K562 (cell line): ENCODE data around the gene SPOCK2. TPM values are rescaled to one million over a fixed set of nuclear protein-coding genes. Genes with fewer than 3 reads are reported as not detected.

ENCODE experiments used
- BMI1 ChIP-seq: fragments of 150-350 bp; IDR thresholded peaks from 2 replicates; pipeline ENCODE4 v1.6.1; 2014; ENCODE audit warnings: low read length
- EGR1 ChIP-seq: fragments of 450-650 bp; conservative IDR thresholded peaks from 2 replicates; pipeline ENCODE4 v1.6.1; 2017; ENCODE audit warnings: mild to moderate bottlenecking
- FOXM1 ChIP-seq, 2 experiments: fragments of 450-650 bp in 1 of 2; sonication (generic) in 1 of 2; formaldehyde crosslinking in 1 of 2; IDR thresholded peaks; 2 replicates each; pipeline versions ENCODE4 v1.6.1 to v1.9.0; 2017 to 2022; ENCODE audit warnings: low read depth in 2 of 2, mild to moderate bottlenecking in 2 of 2, missing genetic modification reagents in 1 of 2, moderate library complexity in 1 of 2
- GTF2E2 ChIP-seq: fragments of 200-800 bp; sonication (Bioruptor generic); IDR thresholded peaks from 2 replicates; pipeline ENCODE4 v1.6.1; 2016; ENCODE audit warnings: missing genetic modification characterization, missing compliant biosample characterization
- HDAC8 ChIP-seq: fragments of 450-650 bp; IDR thresholded peaks from 2 replicates; pipeline ENCODE4 v1.6.1; 2016; ENCODE audit warnings: mild to moderate bottlenecking, missing genetic modification characterization, moderate library complexity, missing compliant biosample characterization
- HSF4 ChIP-seq: fragments of 250-450 bp; sonication (Bioruptor Pico); IDR thresholded peaks from 2 replicates; pipeline ENCODE4 v2.1.2; 2022; ENCODE audit warnings: mild to moderate bottlenecking, moderate library complexity, borderline replicate concordance
- IRF2 ChIP-seq: sonication (generic); formaldehyde crosslinking; IDR thresholded peaks from 2 replicates; pipeline ENCODE4 v1.8.1; 2022; ENCODE audit warnings: mild to moderate bottlenecking, missing genetic modification reagents
- NCOA1 ChIP-seq: fragments of 450-650 bp; IDR thresholded peaks from 2 replicates; pipeline ENCODE4 v1.6.1; 2016; ENCODE audit warnings: low read depth
- RBM14 ChIP-seq: fragments of 200-400 bp; formaldehyde crosslinking; IDR thresholded peaks from 2 replicates; pipeline ENCODE4 v1.6.1; 2018; ENCODE audit warnings: low read depth, mild to moderate bottlenecking, low read length, moderate library complexity, borderline replicate concordance; ENCODE audit not compliant: insufficient read depth
- RBM39 ChIP-seq: fragments of 200-400 bp; formaldehyde crosslinking; optimal IDR thresholded peaks from 2 replicates; pipeline ENCODE3; 2018; ENCODE audit warnings: low read depth, low read length
- SMAD2 ChIP-seq: fragments of 150-350 bp; IDR thresholded peaks from 2 replicates; pipeline ENCODE4 v1.6.1; 2014; ENCODE audit warnings: low read depth, mild to moderate bottlenecking, low read length
- SNIP1 ChIP-seq: fragments of 450-650 bp; IDR thresholded peaks from 2 replicates; pipeline ENCODE4 v1.7.1; 2017; ENCODE audit warnings: low read depth, mild to moderate bottlenecking
- STAG1 ChIP-seq: sonication (generic); formaldehyde crosslinking; IDR thresholded peaks from 2 replicates; pipeline ENCODE4 v1.5.0; 2020; ENCODE audit warnings: missing genetic modification reagents, borderline replicate concordance
- ZNF282 ChIP-seq: sonication (generic); formaldehyde crosslinking; IDR thresholded peaks from 2 replicates; pipeline ENCODE4 v1.8.1; 2023; ENCODE audit warnings: missing genetic modification reagents
- polyA plus RNA-seq, 8 experiments: library from polyadenylated mRNA; depleted of rRNA in 4 of 8; stranded (reverse) in 5 of 8; unstranded in 3 of 8; fragments of >200 nt; fragmentation: Nextera tagmentation in 2 of 8; fragmentation: Illumina TruSeq in 1 of 8; extraction: Ambion mirVana in 2 of 8; extraction: Trizol in 1 of 8; gene quantifications; 2 replicates each; pipeline versions ENCODE4 v1.2.1 to v1.2.3, GENCODE V29; 2011 to 2014; ENCODE audit warnings: inconsistent platforms in 1 of 8, missing spikeins in 1 of 8
- total RNA-seq, 7 experiments: library from RNA; depleted of rRNA in 6 of 7; stranded (reverse); fragments of >200 nt in 6 of 7; fragmentation: Illumina TruSeq in 2 of 7; extraction: Trizol in 2 of 7; gene quantifications; 2 replicates each; pipeline versions ENCODE4 v1.2.1 to v1.2.3, GENCODE V29; 2011 to 2021; ENCODE audit warnings: low replicate concordance in 1 of 7
- TF ChIP-seq, protein P1 (sequence below), 2 experiments: fragments of 450-650 bp in 1 of 2; sonication (generic) in 1 of 2; formaldehyde crosslinking in 1 of 2; IDR thresholded peaks in 1 of 2; conservative IDR thresholded peaks in 1 of 2; 2 replicates each; pipeline versions ENCODE4 v1.6.1 to v1.8.1; 2016 to 2023; ENCODE audit warnings: mild to moderate bottlenecking in 2 of 2, moderate library complexity in 2 of 2, inconsistent platforms in 1 of 2, missing genetic modification reagents in 1 of 2
- TF ChIP-seq, protein P2 (sequence below): fragments of 450-650 bp; IDR thresholded peaks from 2 replicates; pipeline ENCODE4 v1.6.1; 2016; ENCODE audit warnings: borderline replicate concordance
- TF ChIP-seq, protein P3 (sequence below): fragments of 250-450 bp; sonication (Bioruptor Pico); IDR thresholded peaks from 2 replicates; pipeline ENCODE4 v1.6.1; 2021; ENCODE audit warnings: mild to moderate bottlenecking
- TF ChIP-seq, protein P4 (sequence below): sonication (generic); formaldehyde crosslinking; IDR thresholded peaks from 2 replicates; pipeline ENCODE4 v1.8.1; 2023; ENCODE audit warnings: mild to moderate bottlenecking, missing genetic modification reagents
- TF ChIP-seq, protein P5 (sequence below): sonication (generic); formaldehyde crosslinking; IDR thresholded peaks from 2 replicates; pipeline ENCODE4 v1.9.0; 2022; ENCODE audit warnings: mild to moderate bottlenecking, missing genetic modification reagents
- TF ChIP-seq, protein P6 (sequence below): fragments of 450-650 bp; IDR thresholded peaks from 2 replicates; pipeline ENCODE4 v1.6.1; 2016; ENCODE audit warnings: low read depth, mild to moderate bottlenecking, moderate library complexity

The SPOCK2 gene
- total and polyA plus RNA-seq, 9 of the 15 experiments (the other 6 are each of a cell fraction or from before 2014, with no cell fraction given), result 0.04 to 0.86 (median 0.11) TPM; not detected in 2

DNA sequence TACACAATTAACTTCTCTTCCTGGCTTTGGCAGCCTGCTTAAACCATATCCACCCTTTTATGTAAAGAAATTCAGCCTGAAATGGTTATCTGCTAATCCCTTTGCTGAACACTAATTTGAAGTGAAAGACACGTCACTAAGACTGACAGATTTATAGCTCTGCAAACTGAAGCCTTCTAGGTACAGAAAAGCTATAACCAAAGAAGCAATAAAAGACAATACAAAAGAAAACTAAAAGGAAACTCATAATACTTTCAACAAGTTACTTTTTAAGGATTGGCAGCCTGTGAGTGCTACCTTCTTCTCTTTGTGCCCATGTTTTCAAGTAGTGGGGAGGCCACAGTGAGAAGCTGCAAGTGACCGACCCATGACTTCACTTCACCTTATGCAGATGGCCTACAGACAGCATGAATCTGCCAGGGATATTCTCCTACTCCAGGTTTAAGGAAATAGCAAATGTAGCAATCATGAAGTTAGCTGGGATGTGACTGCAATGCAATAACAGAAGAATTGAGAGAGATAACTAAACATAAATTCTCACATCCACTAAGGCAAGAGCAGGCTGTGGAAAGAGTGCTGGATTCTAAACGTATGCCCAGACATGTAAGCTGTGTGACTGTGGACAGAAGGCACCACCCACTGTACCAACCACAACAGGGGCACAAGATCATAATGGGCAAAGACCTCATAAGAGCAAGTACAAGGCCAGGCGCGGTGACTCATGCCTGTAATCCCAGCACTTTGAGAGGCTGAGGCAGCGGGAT lies 10.7 kb upstream of the SPOCK2 start (continued):
- TF ChIP-seq EGR1 (no peak), SNIP1 (no peak), BMI1 (no peak), SMAD2 (no peak), RBM39 (no peak), NCOA1 (no peak), STAG1 (CRISPR knock-in tag) (no peak), HDAC8 (no peak), HSF4 (CRISPR knock-in tag) (no peak), GTF2E2 (tag) (0 out of 2 replicates have a peak, but pooled peaks have one; percentile 24), IRF2 (no peak), FOXM1 (IDR thresholded peaks at IDR 0.05; ENCODE audit: low read depth) (no peak), FOXM1 (CRISPR knock-in tag; IDR thresholded peaks at IDR 0.05; ENCODE audit: low read depth) (no peak), ZNF282 (CRISPR knock-in tag) (no peak), RBM14 (no peak)
- TF ChIP-seq, protein P1, sequence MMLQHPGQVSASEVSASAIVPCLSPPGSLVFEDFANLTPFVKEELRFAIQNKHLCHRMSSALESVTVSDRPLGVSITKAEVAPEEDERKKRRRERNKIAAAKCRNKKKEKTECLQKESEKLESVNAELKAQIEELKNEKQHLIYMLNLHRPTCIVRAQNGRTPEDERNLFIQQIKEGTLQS (IDR thresholded peaks at IDR 0.05), result peak; percentile 64; the same call in 1 of the 2 replicates
- TF ChIP-seq, protein P1 (CRISPR knock-in tag; conservative IDR thresholded peaks at IDR 0.05), result no peak
- TF ChIP-seq, protein P2, sequence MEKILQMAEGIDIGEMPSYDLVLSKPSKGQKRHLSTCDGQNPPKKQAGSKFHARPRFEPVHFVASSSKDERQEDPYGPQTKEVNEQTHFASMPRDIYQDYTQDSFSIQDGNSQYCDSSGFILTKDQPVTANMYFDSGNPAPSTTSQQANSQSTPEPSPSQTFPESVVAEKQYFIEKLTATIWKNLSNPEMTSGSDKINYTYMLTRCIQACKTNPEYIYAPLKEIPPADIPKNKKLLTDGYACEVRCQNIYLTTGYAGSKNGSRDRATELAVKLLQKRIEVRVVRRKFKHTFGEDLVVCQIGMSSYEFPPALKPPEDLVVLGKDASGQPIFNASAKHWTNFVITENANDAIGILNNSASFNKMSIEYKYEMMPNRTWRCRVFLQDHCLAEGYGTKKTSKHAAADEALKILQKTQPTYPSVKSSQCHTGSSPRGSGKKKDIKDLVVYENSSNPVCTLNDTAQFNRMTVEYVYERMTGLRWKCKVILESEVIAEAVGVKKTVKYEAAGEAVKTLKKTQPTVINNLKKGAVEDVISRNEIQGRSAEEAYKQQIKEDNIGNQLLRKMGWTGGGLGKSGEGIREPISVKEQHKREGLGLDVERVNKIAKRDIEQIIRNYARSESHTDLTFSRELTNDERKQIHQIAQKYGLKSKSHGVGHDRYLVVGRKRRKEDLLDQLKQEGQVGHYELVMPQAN, result no peak
- TF ChIP-seq, protein P3, sequence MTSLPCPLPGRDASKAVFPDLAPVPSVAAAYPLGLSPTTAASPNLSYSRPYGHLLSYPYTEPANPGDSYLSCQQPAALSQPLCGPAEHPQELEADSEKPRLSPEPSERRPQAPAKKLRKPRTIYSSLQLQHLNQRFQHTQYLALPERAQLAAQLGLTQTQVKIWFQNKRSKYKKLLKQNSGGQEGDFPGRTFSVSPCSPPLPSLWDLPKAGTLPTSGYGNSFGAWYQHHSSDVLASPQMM (CRISPR knock-in tag), result no peak
- TF ChIP-seq, protein P4, sequence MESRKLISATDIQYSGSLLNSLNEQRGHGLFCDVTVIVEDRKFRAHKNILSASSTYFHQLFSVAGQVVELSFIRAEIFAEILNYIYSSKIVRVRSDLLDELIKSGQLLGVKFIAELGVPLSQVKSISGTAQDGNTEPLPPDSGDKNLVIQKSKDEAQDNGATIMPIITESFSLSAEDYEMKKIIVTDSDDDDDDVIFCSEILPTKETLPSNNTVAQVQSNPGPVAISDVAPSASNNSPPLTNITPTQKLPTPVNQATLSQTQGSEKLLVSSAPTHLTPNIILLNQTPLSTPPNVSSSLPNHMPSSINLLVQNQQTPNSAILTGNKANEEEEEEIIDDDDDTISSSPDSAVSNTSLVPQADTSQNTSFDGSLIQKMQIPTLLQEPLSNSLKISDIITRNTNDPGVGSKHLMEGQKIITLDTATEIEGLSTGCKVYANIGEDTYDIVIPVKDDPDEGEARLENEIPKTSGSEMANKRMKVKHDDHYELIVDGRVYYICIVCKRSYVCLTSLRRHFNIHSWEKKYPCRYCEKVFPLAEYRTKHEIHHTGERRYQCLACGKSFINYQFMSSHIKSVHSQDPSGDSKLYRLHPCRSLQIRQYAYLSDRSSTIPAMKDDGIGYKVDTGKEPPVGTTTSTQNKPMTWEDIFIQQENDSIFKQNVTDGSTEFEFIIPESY, result peak; percentile 57
- TF ChIP-seq, protein P5, sequence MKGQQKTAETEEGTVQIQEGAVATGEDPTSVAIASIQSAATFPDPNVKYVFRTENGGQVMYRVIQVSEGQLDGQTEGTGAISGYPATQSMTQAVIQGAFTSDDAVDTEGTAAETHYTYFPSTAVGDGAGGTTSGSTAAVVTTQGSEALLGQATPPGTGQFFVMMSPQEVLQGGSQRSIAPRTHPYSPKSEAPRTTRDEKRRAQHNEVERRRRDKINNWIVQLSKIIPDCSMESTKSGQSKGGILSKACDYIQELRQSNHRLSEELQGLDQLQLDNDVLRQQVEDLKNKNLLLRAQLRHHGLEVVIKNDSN (CRISPR knock-in tag), result no peak
- TF ChIP-seq, protein P6, sequence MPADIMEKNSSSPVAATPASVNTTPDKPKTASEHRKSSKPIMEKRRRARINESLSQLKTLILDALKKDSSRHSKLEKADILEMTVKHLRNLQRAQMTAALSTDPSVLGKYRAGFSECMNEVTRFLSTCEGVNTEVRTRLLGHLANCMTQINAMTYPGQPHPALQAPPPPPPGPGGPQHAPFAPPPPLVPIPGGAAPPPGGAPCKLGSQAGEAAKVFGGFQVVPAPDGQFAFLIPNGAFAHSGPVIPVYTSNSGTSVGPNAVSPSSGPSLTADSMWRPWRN, result 0 out of 2 replicates have a peak, but pooled peaks have one; percentile 44
